CD4-positive, alpha-beta T cell treated with Interleukin-15 for 4 hours (primary cell): Measurements from ENCODE around the gene CCDC154.

Source experiments
- DNase-seq: peaks from one replicate; pipeline ENCODE4 v3.0.0-alpha.2; 2020; ENCODE audit warnings: low spot score

CCDC154 gene

GRCh38 chr16:1437606-1438005 is 6.8 kb downstream of the CCDC154 start:
- DNase-seq = no peak

GRCh38 chr16:1436731-1437355 is 7.5 kb downstream of the CCDC154 start:
- no peak for DNase-seq

DNA sequence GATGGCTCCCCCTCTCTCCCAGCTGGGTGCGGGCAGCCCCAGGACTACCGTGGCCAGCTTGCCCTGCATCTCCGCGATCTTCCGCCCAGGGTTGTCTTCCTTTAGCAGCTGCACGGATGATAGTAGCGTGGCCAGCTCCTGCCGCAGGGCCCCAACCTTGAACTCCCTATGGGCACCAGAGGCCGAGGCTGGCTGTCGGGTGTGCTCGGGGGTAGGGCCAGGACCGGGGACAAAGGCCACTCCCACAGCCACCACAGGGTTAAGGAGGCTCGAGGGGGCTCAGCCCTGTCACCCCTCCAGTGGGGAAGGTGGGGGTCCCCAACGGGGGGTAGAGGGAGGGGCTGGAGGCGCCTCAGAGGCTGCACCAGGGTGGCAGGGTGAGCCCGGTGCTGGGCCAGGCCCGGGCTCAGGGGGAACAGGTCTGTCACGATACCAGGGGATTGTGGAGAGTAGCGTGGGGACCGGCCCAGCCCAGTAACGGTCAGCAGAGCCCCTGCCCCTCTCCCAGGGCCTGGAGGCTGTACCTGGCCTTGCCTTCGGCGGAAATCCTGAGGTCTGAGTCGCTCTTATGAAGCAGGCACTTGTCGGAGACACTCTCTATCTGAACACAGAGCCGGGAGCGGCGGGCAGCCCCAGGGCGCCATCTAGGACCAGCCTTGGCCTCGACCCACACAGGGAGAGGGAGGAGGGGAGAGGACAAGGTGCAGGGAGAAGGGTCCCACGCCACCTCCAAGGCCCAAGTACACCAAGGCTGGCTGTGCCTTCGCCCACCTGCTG is 8.2 kb downstream of the CCDC154 start:
- DNase-seq = no peak

DNA sequence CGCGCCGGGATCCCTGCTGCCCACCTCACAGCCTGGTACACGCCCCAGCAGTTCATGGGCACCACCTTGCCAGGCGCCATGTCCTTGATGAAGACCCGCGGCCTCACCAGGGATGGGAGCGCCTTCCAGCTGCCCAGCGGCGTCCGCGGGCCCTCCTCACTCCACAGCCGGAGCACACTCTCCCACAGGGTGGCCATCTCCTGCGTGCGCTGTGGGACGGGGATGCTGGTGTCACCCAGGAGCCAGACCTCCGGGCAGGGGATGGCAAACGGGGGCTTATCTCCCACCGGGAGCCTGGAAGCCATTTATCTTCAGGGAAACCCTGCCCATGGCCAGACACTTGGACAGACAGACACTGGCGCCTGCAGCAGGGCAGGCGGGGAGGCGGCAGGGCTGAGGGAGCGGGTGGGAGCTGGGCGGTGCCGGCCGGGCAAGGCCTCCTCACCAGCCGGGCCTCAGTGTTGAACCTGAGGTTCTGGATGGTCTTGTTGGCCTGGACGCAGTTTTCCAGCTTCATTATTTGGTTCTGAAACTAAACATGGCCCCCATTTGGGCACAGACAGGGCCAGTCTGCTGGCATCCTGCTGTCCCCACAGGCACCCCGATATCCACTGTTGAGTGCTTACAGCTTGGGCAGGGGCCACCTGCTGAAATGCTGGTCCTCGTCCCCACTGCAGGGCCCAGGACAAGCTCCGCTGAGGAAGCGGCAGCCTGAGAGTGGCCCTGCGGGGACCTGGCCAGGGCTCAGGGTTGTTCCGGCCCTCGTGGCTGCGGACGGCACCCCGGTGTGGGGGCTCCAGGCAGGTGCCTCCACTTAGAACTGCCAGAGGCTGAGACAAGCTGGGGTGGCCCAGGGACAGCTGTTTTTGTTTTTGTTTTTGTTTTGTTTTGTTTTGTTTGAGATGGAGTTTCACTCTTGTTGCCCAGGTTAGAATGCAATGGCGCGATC is 9.4 kb downstream of the CCDC154 start:
- DNase-seq = no peak

DNA sequence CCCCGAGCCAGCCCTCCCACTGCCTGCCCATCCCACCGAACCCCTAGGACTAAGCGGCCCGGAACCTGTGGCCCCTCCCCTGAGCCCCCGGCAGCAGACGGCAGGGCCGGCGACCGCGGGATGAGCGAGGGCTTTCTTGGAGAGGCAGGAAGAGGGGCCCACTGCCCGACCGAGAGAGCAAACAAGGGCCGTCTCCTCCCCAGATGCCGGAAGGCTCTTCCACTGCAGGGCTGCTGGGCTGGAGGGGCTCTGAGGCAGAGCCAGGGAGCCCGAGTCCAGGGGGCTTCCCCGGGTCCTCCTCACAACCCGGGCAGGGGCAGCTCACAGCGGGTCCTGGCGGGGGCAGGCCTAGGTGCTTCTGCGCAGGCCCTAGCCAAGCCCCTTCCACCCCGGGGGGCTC is 10.6 kb downstream of the CCDC154 start:
- DNase-seq = no peak

DNA sequence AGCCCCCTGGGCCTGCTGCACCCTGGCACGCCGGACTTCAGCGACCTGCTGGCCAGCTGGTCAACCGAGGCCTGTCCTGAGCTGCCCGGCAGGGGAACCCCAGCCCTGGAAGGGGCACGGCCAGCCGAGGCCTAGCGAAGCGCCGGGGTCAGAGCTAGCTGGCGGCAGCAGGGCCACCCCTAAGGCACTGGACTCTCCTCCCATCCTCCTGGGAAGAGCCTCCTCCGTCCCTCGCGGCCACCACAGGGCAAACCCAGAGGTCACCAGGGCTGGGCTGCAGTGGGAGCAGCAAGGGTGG is 11.1 kb downstream of the CCDC154 start:
- no peak for DNase-seq

DNA sequence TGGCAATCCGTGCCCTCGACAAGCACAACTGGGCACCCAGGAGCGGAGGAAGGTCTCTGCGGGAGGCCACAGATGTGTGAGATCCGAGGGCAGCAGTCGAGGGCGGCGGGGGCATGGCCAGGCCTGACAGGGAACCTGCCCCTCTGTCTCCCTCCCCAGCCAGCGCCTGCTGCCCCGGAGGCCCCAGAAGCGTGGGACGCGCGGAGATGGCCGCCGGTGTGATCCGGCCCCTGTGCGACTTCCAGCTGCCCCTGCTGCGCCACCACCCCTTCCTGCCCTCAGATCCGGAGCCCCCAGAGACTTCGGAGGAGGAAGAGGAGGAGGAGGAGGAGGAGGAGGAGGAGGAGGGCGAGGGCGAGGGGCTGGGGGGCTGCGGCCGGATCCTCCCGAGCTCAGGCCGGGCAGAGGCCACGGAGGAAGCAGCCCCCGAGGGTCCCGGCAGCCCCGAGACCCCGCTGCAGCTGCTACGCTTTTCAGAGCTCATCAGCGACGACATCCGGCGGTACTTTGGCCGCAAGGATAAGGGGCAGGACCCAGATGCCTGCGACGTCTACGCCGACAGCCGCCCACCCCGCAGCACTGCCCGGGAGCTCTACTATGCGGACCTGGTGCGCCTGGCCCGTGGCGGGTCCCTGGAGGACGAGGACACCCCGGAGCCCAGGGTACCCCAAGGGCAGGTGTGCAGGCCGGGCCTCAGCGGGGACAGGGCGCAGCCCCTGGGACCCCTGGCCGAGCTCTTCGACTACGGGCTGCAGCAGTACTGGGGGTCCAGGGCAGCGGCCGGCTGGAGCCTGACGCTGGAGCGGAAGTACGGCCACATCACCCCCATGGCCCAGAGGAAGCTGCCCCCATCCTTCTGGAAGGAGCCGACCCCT is 11.7 kb downstream of the CCDC154 start:
- DNase-seq = no peak

DNA sequence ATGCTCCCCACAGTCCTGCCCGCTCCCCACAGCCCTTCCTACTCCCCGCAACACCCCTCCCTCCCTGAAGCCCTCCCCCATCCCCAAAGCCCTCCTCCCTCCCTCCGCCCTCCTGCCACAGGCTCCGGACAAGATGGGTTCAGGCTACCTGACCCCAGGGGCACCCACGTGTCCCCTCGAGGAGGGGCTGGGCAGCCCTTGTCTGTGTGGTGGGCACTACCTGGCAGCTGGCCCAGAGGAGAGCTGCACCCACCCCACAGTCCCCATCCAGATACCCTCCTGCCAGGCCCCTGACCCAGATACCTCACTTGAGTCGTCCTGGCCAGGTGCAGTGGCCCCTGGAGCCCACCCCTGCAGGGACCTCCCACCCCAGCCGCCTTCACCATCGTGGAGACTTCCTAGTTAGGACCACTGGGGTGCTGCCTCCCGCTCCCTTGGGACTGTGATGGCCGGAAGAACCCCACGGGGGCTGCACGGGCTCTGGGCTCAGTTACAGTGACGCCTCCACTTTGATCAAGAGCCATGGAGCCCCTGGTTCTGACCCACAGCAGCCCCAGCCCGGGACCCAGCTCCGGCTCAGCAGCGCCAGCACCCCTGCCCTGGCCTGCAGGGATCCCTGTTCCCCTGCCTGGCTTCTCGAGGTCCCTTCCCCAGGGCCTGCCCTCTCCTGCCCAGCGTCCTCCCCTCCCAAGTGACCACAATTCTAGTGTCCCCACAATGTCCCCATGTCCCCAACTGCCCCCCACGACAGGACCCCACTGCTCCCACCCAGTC is 12.7 kb downstream of the CCDC154 start:
- no peak for DNase-seq

- DNase-seq = no peak
These were observed 13.4 kb downstream of the CCDC154 start, which contains the start of gene PERCC1 for GRCh38 chr16:1430759-1431496. PERCC1 (plus strand) TSS chr16:1431078; CDS start chr16:1432594, 1,516 bp downstream.

GRCh38 chr16:1430214-1430758 is 14.1 kb downstream of the CCDC154 start:
- DNase-seq = no peak

- no peak for DNase-seq
These were observed 14.7 kb downstream of the CCDC154 start for GRCh38 chr16:1429631-1430030.

GRCh38 chr16:1429012-1429411 is 15.3 kb downstream of the CCDC154 start:
- DNase-seq = no peak

GRCh38 chr16:1428511-1428910 is 15.8 kb downstream of the CCDC154 start:
- DNase-seq = peak; percentile 32

GRCh38 chr16:1427473-1428461 is 16.6 kb downstream of the CCDC154 start:
- no peak for DNase-seq

DNA sequence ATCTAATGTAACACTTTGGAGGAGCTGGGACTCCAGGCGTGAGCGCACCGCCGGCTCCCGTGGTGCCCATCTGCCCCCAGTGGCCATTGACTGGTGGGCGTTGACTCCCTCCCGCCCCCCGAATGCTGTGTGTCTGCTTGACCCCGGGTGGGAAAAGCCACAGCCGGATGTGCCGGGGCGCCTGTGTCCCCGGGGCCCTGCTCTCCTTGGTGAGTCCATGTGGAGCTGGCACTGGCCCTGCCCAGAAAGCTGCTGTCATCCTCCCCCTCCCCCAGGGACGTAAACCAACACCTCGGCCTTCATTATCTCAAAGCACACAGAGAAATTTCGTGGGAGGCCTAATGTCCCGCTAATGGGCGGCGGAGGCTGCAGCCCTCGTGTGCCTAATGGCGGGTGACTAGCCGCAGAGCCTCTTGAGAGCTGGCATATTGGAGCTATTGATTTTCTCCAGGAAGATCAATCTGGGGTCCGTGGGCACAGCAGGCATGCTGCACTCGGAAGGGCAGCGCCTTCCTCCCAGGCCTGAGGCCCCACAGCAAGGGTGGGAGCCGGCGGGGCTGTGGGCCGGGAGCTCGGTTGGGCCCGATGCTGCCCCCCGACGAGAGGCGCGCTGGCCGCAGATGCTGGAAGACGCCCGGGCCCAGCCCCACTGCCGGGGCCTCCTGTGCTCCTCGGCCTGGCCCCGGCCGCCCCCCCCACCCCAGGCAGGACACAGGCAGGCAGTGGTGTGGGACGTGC is 17.5 kb downstream of the CCDC154 start:
- no peak for DNase-seq

GRCh38 chr16:1425616-1426370 is 18.6 kb downstream of the CCDC154 start:
- no peak for DNase-seq

DNA sequence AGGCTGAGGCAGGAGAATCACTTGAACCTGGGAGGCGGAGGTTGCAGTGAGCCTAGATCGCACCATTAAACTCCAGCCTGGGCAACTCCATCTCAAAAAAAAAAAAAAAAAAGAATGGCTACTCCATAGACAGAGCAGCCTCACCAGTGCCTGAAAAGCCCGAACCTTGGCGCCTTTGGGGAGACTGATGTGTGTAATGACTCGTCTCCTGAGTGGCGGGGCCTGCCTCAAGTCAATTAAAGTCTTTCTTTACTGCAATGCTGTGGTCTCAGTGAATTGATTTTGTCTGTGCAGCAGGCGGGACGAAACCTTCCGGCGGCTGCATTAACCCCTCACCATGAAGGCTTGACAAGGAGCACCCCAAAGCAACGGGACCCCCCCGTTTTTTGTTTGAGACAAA is 20.3 kb downstream of the CCDC154 start:
- no peak for DNase-seq
